Ectodermal cell (in vitro differentiated cells): ENCODE data around the gene DUSP21.
"Not testable (repeated sequence)": the region's sequence is repeated elsewhere in the genome, so short reads cannot be mapped to it uniquely, and the experiment has no call there.

ENCODE experiments used
- H3K27ac ChIP-seq: 2 replicates; pipeline ENCODE4 v1.7.0; 2013; ENCODE audit warnings: mild to moderate bottlenecking, low read depth, low read length; ENCODE audit not compliant: insufficient read depth, poor library complexity, severe bottlenecking
- H3K27me3 ChIP-seq: 2 replicates; pipeline ENCODE4 v1.7.0; 2013; ENCODE audit warnings: mild to moderate bottlenecking, low read length; ENCODE audit not compliant: insufficient read depth, control insufficient read depth, poor library complexity, severe bottlenecking
- H3K36me3 ChIP-seq: one replicate; pipeline ENCODE4 v1.7.0; 2013; ENCODE audit warnings: low read length; ENCODE audit not compliant: control insufficient read depth, insufficient read depth
- H3K4me1 ChIP-seq: one replicate; pipeline ENCODE4 v1.7.0; 2013; ENCODE audit warnings: low read length; ENCODE audit not compliant: control insufficient read depth, insufficient read depth
- H3K4me3 ChIP-seq: 2 replicates; pipeline ENCODE4 v1.7.0; 2013; ENCODE audit warnings: low read depth, low read length, control low read depth; ENCODE audit not compliant: insufficient read depth
- H3K9me3 ChIP-seq: 2 replicates; pipeline ENCODE4 v1.7.0; 2013; ENCODE audit warnings: mild to moderate bottlenecking, low read length, moderate library complexity; ENCODE audit not compliant: control insufficient read depth
- WGBS, 2 experiments: methylation state at CpG; one replicate each; pipeline ENCODE4 v1.1.7; 2013; ENCODE audit warnings: missing lambda C conversion rate in 2 of 2; 5-methylcytosine and 5-hydroxymethylcytosine counted together

DUSP21 gene

GRCh38 chrX:44842550-44843317, 1.1 kb upstream of the DUSP21 start:
- H3K27me3 ChIP-seq: no peaks in the 10 kb centered on the region
- no peaks in the 10 kb centered on the region for H3K4me1 ChIP-seq
- H3K27ac ChIP-seq: no peak overlapping the region
- no peak overlapping the region for H3K4me3 ChIP-seq
- no peaks in the 10 kb centered on the region for H3K9me3 ChIP-seq
- H3K36me3 ChIP-seq: no peaks in the 10 kb centered on the region
- 94 to 96% methylated on average over 7 to 9 of the region's 10 CpGs for WGBS, 2 experiments

- H3K4me3 ChIP-seq: no peak overlapping the region
- 100% methylated on average over 1 of the region's 2 CpGs; no CpG with 5 or more reads in 1 of the 2 experiments for WGBS, 2 experiments
- no peaks in the 10 kb centered on the region for H3K4me1 ChIP-seq
- no peak overlapping the region for H3K27ac ChIP-seq
- H3K9me3 ChIP-seq: no peaks in the 10 kb centered on the region
- H3K36me3 ChIP-seq: no peaks in the 10 kb centered on the region
- H3K27me3 ChIP-seq: no peaks in the 10 kb centered on the region
Measured at GRCh38 chrX:44843318-44843702, 511 bp upstream of the DUSP21 start.

DNA sequence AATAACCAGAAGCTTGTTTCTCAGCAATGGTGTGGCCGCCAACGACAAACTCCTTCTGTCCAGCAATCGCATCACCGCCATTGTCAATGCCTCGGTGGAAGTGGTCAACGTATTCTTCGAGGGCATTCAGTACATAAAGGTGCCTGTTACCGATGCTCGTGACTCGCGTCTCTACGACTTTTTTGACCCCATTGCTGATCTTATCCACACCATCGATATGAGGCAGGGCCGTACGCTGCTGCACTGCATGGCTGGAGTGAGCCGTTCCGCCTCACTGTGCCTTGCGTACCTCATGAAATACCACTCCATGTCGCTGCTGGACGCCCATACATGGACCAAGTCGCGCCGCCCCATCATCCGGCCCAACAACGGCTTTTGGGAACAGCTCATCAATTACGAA, 383 bp downstream of the DUSP21 start:
- Histone ChIP-seq H3K36me3 (no peaks in the 10 kb centered on the region), H3K27me3 (no peaks in the 10 kb centered on the region), H3K4me3 (no peak overlapping the region), H3K27ac (no peak overlapping the region), H3K4me1 (no peaks in the 10 kb centered on the region), H3K9me3 (no peaks in the 10 kb centered on the region)
- WGBS, 2 experiments: 95 to 96% methylated on average over 26 of the region's 26 CpGs

- H3K27me3 ChIP-seq, H3K9me3 ChIP-seq, H3K4me3 ChIP-seq, H3K27ac ChIP-seq, H3K4me1 ChIP-seq, H3K36me3 ChIP-seq: not testable (repeated sequence)
- 94 to 96% methylated on average over 6 of the region's 6 CpGs for WGBS, 2 experiments
Measured at GRCh38 chrX:44850891-44851290, 7.1 kb downstream of the DUSP21 start.

- no peaks in the 10 kb centered on the region for H3K4me1 ChIP-seq
- no peaks in the 10 kb centered on the region for H3K36me3 ChIP-seq
- H3K27me3 ChIP-seq: no peaks in the 10 kb centered on the region
- H3K27ac ChIP-seq: no peak overlapping the region
- H3K9me3 ChIP-seq: no peaks in the 10 kb centered on the region
- H3K4me3 ChIP-seq: peak overlapping the region; percentile 70
- 79 to 80% methylated on average over 12 to 15 of the region's 16 CpGs for WGBS, 2 experiments
Measured at GRCh38 chrX:44871114-44871645, 27.4 kb downstream of the DUSP21 start.

DNA sequence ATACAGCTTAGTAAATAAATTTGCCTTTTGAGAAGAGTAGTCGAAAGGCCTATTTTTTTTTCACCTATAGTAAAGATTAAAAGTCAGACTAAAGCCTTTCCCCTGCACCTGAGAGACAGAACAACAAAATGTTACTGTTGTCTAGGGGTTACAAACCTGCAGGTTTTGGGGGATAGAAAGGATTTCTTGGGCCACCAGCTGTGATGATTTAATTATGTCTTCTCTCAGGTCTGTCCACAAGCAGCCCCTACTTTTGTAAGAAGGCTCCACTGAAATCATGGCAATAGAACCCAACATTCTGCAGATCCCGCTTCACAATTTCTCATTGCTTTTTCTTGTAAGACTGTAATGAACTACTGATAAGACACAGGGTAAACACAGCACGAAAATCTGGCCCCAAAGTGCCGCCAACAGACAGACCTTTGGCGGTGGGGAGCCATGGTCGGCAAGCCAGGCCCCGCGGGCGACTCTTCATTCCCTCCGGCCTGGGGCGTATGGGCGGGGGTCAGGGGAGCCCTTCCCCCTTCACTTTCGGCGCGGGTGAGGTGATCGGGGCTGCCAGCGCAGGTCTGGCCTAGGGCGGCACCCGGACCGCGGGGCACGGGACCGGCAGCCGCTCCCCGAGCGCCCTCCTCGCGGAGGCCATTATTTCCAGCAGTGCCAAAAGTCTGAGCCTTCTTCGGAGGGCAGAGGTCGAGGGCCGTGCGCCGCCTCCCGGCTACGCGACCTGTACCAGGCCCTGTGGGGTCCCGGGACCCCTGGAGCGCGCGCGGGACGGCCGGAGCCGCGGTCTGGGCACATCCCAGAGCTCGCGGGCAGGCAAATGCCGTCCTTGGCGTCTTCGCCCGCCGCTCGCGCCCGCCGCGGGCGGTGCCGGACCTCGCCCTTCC, 28.4 kb downstream of the DUSP21 start:
- H3K27me3 ChIP-seq: no peaks in the 10 kb centered on the region
- H3K4me3 ChIP-seq: peak overlapping the region; percentile 70
- H3K27ac ChIP-seq: peak overlapping the region; percentile 88
- H3K36me3 ChIP-seq: no peaks in the 10 kb centered on the region
- 0% methylated on average over 59 of the region's 60 CpGs for WGBS, 2 experiments
- no peaks in the 10 kb centered on the region for H3K4me1 ChIP-seq
- no peaks in the 10 kb centered on the region for H3K9me3 ChIP-seq

GRCh38 chrX:44872821-44873414, 29.1 kb downstream of the DUSP21 start, which contains the start of gene KDM6A:
Gene KDM6A, plus strand, starts transcription at chrX:44873188. Its CDS starts 364 bp downstream, at chrX:44873552.
- peak within 1 kb of the TSS; percentile 70 for H3K4me3 ChIP-seq
- H3K9me3 ChIP-seq: no peaks in the 10 kb centered on the region
- H3K36me3 ChIP-seq: no peaks in the 10 kb centered on the region
- no peaks in the 10 kb centered on the region for H3K27me3 ChIP-seq
- H3K4me1 ChIP-seq: no peaks in the 10 kb centered on the region
- 0% methylated on average over 61 of the region's 61 CpGs for WGBS, 2 experiments
- peak within 1 kb of the TSS; percentile 95 for H3K27ac ChIP-seq

DNA sequence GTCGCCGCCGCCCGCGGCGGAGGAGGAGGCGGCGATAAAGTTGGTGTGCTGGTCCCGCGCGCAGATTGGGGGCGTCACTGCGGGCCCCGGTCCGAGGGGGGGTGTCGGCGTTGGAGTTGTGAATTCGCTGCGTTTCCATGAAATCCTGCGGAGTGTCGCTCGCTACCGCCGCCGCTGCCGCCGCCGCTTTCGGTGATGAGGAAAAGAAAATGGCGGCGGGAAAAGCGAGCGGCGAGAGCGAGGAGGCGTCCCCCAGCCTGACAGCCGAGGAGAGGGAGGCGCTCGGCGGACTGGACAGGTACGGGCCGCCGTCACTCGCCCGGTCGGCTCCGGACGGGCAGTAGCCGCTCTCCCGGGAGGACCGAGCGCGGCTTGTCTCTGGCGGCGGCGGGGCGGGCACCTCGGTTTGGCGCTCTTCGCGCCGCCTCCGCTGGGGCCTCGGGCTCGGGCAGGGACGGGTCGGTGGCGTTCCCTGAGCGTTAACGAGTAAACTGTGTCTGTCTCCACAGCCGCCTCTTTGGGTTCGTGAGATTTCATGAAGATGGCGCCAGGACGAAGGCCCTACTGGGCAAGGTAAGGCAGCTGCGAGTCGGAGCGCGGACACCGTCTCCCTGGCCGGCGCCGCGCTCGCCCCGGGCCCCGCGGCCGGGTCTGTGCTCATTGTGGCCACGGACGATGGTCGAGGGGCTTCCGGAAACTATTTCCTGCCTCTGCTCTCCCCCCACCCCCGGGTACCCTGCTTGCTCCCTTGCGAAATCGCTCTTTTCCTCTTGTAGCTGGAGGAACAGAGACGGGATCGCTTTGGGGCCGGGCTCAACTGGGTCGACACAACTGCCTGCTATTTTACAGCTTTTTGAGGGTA, 29.8 kb downstream of the DUSP21 start:
- no peaks in the 10 kb centered on the region for H3K9me3 ChIP-seq
- H3K4me3 ChIP-seq: peak overlapping the region; percentile 70
- H3K4me1 ChIP-seq: no peaks in the 10 kb centered on the region
- peak overlapping the region; percentile 95 for H3K27ac ChIP-seq
- no peaks in the 10 kb centered on the region for H3K27me3 ChIP-seq
- no peaks in the 10 kb centered on the region for H3K36me3 ChIP-seq
- 0% methylated on average over 99 of the region's 99 CpGs for WGBS, 2 experiments

- no peaks in the 10 kb centered on the region for H3K4me1 ChIP-seq
- H3K9me3 ChIP-seq: no peaks in the 10 kb centered on the region
- no peaks in the 10 kb centered on the region for H3K27me3 ChIP-seq
- no peaks in the 10 kb centered on the region for H3K36me3 ChIP-seq
- WGBS, 2 experiments: 5 to 10% methylated on average over 11 to 14 of the region's 14 CpGs
- H3K27ac ChIP-seq: peak overlapping the region; percentile 8
- peak overlapping the region; percentile 70 for H3K4me3 ChIP-seq
Measured at GRCh38 chrX:44874420-44875184, 30.8 kb downstream of the DUSP21 start.
